Mesenchymal stem cell (in vitro differentiated cells and primary cell): Measurements from ENCODE around the gene IL20RA.

Experiments
- DNase-seq: peaks from one replicate; pipeline ENCODE4 v3.0.0-alpha.2; 2013
- H2AFZ ChIP-seq: one replicate; pipeline ENCODE4 v1.6.1; 2013; ENCODE audit warnings: low read depth, mild to moderate bottlenecking, control low read depth, inconsistent platforms, low read length, moderate library complexity
- H2AK5ac ChIP-seq: 2 replicates; pipeline ENCODE4 v1.6.1; 2013; ENCODE audit warnings: low read length, moderate library complexity, mild to moderate bottlenecking, inconsistent platforms; ENCODE audit not compliant: severe bottlenecking
- H2BK120ac ChIP-seq: one replicate; pipeline ENCODE4 v1.6.1; 2013; ENCODE audit warnings: low read depth, mild to moderate bottlenecking, inconsistent platforms, low read length, moderate library complexity
- H2BK12ac ChIP-seq, 2 experiments: one replicate each; pipeline ENCODE4 v1.6.1; 2013; ENCODE audit warnings: inconsistent platforms in 2 of 2, low read length in 2 of 2, mild to moderate bottlenecking in 2 of 2, moderate library complexity in 2 of 2, control low read depth in 1 of 2
- H2BK15ac ChIP-seq: one replicate; pipeline ENCODE4 v1.6.1; 2013; ENCODE audit warnings: mild to moderate bottlenecking, low read depth, inconsistent platforms; ENCODE audit not compliant: poor library complexity, severe bottlenecking
- H2BK5ac ChIP-seq: 2 replicates; pipeline ENCODE4 v1.6.1; 2013; ENCODE audit warnings: low read depth, mild to moderate bottlenecking, low read length, control low read depth, inconsistent platforms; ENCODE audit not compliant: poor library complexity, severe bottlenecking
- H3K14ac ChIP-seq, 2 experiments: one replicate each; pipeline ENCODE4 v1.6.1; 2013; ENCODE audit warnings: inconsistent platforms in 2 of 2, low read length in 2 of 2, control low read depth in 1 of 2, mild to moderate bottlenecking in 1 of 2, moderate library complexity in 1 of 2
- H3K18ac ChIP-seq, 2 experiments: one replicate each; pipeline ENCODE4 v1.6.1; 2013; ENCODE audit warnings: inconsistent platforms in 2 of 2, low read length in 2 of 2, control low read depth in 1 of 2, low read depth in 1 of 2, mild to moderate bottlenecking in 1 of 2
- H3K23ac ChIP-seq, 2 experiments: one replicate each; pipeline ENCODE4 v1.6.1; 2013; ENCODE audit warnings: inconsistent platforms in 2 of 2, low read length in 2 of 2, mild to moderate bottlenecking in 2 of 2, moderate library complexity in 2 of 2, control low read depth in 1 of 2
- H3K27ac ChIP-seq: 2 replicates; pipeline ENCODE4 v1.5.1; 2013; ENCODE audit warnings: mild to moderate bottlenecking, moderate library complexity, low read length, control low read depth, inconsistent platforms; ENCODE audit not compliant: poor library complexity, severe bottlenecking
- H3K27me3 ChIP-seq, 2 experiments: 2 replicates each; pipeline versions ENCODE4 v1.6.1 to v1.7.0; 2013; ENCODE audit warnings: low read length in 2 of 2, mild to moderate bottlenecking in 2 of 2, moderate library complexity in 2 of 2, control low read depth in 1 of 2, inconsistent platforms in 1 of 2; ENCODE audit not compliant: control insufficient read depth in 1 of 2, insufficient read depth in 1 of 2
- H3K36me3 ChIP-seq, 2 experiments: 2 replicates each; pipeline versions ENCODE4 v1.6.1 to v1.7.0; 2013; ENCODE audit warnings: low read length in 2 of 2, control low read depth in 1 of 2, inconsistent platforms in 1 of 2, low read depth in 1 of 2, mild to moderate bottlenecking in 1 of 2; ENCODE audit not compliant: insufficient read depth in 2 of 2, control insufficient read depth in 1 of 2
- H3K4ac ChIP-seq, 2 experiments: one replicate each; pipeline ENCODE4 v1.6.1; 2013; ENCODE audit warnings: inconsistent platforms in 2 of 2, low read length in 2 of 2, mild to moderate bottlenecking in 2 of 2, moderate library complexity in 2 of 2, control low read depth in 1 of 2, low read depth in 1 of 2
- H3K4me1 ChIP-seq: 2 replicates; pipeline ENCODE4 v1.6.1; 2013; ENCODE audit warnings: low read depth, low read length, control low read depth; ENCODE audit not compliant: control insufficient read depth, insufficient read depth
- H3K4me2 ChIP-seq: 2 replicates; pipeline ENCODE4 v1.6.1; 2013; ENCODE audit warnings: low read length, mild to moderate bottlenecking, inconsistent platforms; ENCODE audit not compliant: poor library complexity, severe bottlenecking
- H3K4me3 ChIP-seq, 2 experiments: 2 replicates each; pipeline versions ENCODE4 v1.5.1 to v1.7.0; 2013; ENCODE audit warnings: low read length in 2 of 2, mild to moderate bottlenecking in 2 of 2, control low read depth in 1 of 2, low read depth in 1 of 2; ENCODE audit not compliant: insufficient read depth in 1 of 2
- H3K79me1 ChIP-seq: replicated peaks from 2 replicates; pipeline ENCODE4 v1.6.1; 2013; ENCODE audit warnings: mild to moderate bottlenecking, control low read depth, low read length, inconsistent platforms; ENCODE audit not compliant: poor library complexity, severe bottlenecking
- H3K9ac ChIP-seq: 2 replicates; pipeline ENCODE4 v1.7.0; 2013; ENCODE audit warnings: mild to moderate bottlenecking, low read length, moderate library complexity
- H3K9me3 ChIP-seq: 2 replicates; pipeline ENCODE4 v1.7.0; 2013; ENCODE audit warnings: mild to moderate bottlenecking, low read length; ENCODE audit not compliant: control insufficient read depth
- H4K8ac ChIP-seq: one replicate; pipeline ENCODE4 v1.6.1; 2013; ENCODE audit warnings: inconsistent platforms, mild to moderate bottlenecking, low read length, moderate library complexity
- H4K91ac ChIP-seq: one replicate; pipeline ENCODE4 v1.6.1; 2013; ENCODE audit warnings: mild to moderate bottlenecking, low read length, inconsistent platforms
- WGBS: methylation state at CpG from one replicate; pipeline ENCODE4 v1.1.7; 2013; ENCODE audit warnings: mixed read lengths; 5-methylcytosine and 5-hydroxymethylcytosine counted together

IL20RA gene

GRCh38 chr6:136984578-136984977, 60.2 kb downstream of the IL20RA start:
- peaks cover 2% of the 10 kb centered on the region for H3K4me1 ChIP-seq
- H3K4me2 ChIP-seq, result no peak overlapping the region
- no peak overlapping the region for H3K27ac ChIP-seq
- H3K4me3 ChIP-seq, result no peak overlapping the region
- H4K8ac ChIP-seq, result no peak overlapping the region
- peaks cover 0 to 3% of the 10 kb centered on the region in 2 experiments for H3K36me3 ChIP-seq
- 97% methylated on average over 2 of the region's 4 CpGs for WGBS
- H3K9ac ChIP-seq, result no peak overlapping the region
- peaks cover 18 to 30% of the 10 kb centered on the region in 2 experiments for H3K27me3 ChIP-seq
- no peak overlapping the region for H2BK120ac ChIP-seq
- DNase-seq, result no peak
- H3K79me1 ChIP-seq, result no peaks in the 10 kb centered on the region
- H2BK15ac ChIP-seq, result no peak overlapping the region
- no peak overlapping the region for H2BK5ac ChIP-seq
- no peak overlapping the region for H4K91ac ChIP-seq
- no peak overlapping the region for H3K18ac ChIP-seq
- no peaks in the 10 kb centered on the region for H3K9me3 ChIP-seq
- H3K4ac ChIP-seq, result no peak overlapping the region
- no peak overlapping the region for H2AFZ ChIP-seq
- H2AK5ac ChIP-seq, result no peak overlapping the region
- no peak overlapping the region for H2BK12ac ChIP-seq
- H3K23ac ChIP-seq, result no peak overlapping the region
- no peak overlapping the region for H3K14ac ChIP-seq

DNA sequence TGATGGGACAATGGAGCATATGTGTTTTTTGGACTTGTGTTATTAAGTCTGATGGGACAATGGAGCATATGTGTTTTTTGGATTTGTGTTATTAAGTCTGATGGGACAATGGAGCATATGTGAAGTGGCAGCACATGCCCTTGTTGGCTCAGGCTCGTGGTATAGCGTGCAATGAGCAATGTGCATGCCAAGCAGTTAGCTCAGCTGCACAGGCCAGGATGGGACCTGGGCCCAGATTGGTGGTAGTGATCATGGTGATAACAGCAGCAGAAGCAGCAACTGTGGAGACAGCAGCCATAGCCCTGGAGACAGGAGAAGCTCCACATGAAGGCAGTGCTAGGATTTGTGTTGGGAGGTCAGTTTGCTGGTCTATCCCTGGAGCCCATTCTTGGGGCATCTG, 61.1 kb downstream of the IL20RA start:
- peak overlapping the region in 1 of 2 experiments; percentile 63 for H2BK12ac ChIP-seq
- 89% methylated on average over 2 of the region's 2 CpGs for WGBS

GRCh38 chr6:136982928-136983327, 61.8 kb downstream of the IL20RA start:
- Histone ChIP-seq H4K8ac (no peak overlapping the region), H3K27ac (no peak overlapping the region), H2AFZ (no peak overlapping the region), H3K23ac (no peak overlapping the region), H3K4ac (no peak overlapping the region), H2BK12ac (no peak overlapping the region), H3K36me3 (peaks cover 0 to 3% of the 10 kb centered on the region in 2 experiments), H4K91ac (no peak overlapping the region), H3K14ac (no peak overlapping the region), H3K9ac (no peak overlapping the region), H3K4me1 (no peaks in the 10 kb centered on the region), H3K4me3 (no peak overlapping the region), H2BK5ac (no peak overlapping the region), H3K79me1 (no peaks in the 10 kb centered on the region), H3K4me2 (no peak overlapping the region), H2BK120ac (no peak overlapping the region), H2BK15ac (no peak overlapping the region), H3K27me3 (peaks cover 5 to 20% of the 10 kb centered on the region in 2 experiments), H3K9me3 (no peaks in the 10 kb centered on the region), H3K18ac (no peak overlapping the region), H2AK5ac (no peak overlapping the region)
- no peak for DNase-seq
- 82% methylated on average over 3 of the region's 4 CpGs for WGBS

More for the DNA sequence above, 61.1 kb downstream of the IL20RA start:
- no peak overlapping the region for H3K27ac ChIP-seq
- H3K18ac ChIP-seq, result no peak overlapping the region
- no peak for DNase-seq
- no peaks in the 10 kb centered on the region for H3K4me1 ChIP-seq
- no peak overlapping the region for H2AFZ ChIP-seq
- H4K8ac ChIP-seq, result peak overlapping the region; percentile 12
- no peaks in the 10 kb centered on the region for H3K79me1 ChIP-seq
- H4K91ac ChIP-seq, result no peak overlapping the region
- no peak overlapping the region for H3K4ac ChIP-seq
- no peak overlapping the region for H2BK5ac ChIP-seq
- H3K4me2 ChIP-seq, result no peak overlapping the region
- H3K27me3 ChIP-seq, result peaks cover 13 to 27% of the 10 kb centered on the region in 2 experiments
- H2BK120ac ChIP-seq, result no peak overlapping the region
- H3K23ac ChIP-seq, result no peak overlapping the region
- H3K4me3 ChIP-seq, result no peak overlapping the region
- no peak overlapping the region for H2BK15ac ChIP-seq
- no peaks in the 10 kb centered on the region for H3K9me3 ChIP-seq
- H2AK5ac ChIP-seq, result no peak overlapping the region
- peaks cover 0 to 3% of the 10 kb centered on the region in 2 experiments for H3K36me3 ChIP-seq
- no peak overlapping the region for H3K9ac ChIP-seq
- peak overlapping the region in 1 of 2 experiments; percentile 95 for H3K14ac ChIP-seq

DNA sequence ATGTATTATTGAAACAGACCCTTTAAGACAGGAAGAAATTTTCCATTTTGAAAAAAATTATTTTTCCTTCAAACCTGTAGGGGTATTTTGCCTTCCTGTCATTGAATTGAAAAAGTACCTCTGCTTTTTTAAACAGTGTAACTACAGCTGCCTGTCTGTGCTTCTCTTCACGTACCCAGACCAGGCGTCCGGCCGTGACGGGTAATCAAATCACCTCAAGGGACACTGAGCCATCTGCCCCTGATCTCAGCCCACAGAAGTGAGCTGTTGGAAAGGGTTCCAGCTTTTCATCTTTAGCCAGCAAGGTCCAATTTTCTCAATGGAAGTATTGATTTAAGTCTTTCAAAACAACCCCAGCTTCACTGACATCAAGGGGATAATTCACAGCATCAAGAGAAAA, 64.7 kb downstream of the IL20RA start:
- Histone ChIP-seq H3K27me3 (peaks cover 4 to 7% of the 10 kb centered on the region in 2 experiments), H3K4me1 (no peaks in the 10 kb centered on the region), H3K4me2 (no peak overlapping the region), H3K23ac (no peak overlapping the region), H2BK12ac (no peak overlapping the region), H3K18ac (no peak overlapping the region), H3K4ac (no peak overlapping the region), H2AK5ac (no peak overlapping the region), H2BK15ac (no peak overlapping the region), H3K9ac (no peak overlapping the region), H3K4me3 (no peak overlapping the region), H4K91ac (no peak overlapping the region), H2AFZ (no peak overlapping the region), H2BK120ac (no peak overlapping the region), H3K36me3 (peaks cover 0 to 3% of the 10 kb centered on the region in 2 experiments), H4K8ac (no peak overlapping the region), H3K79me1 (no peaks in the 10 kb centered on the region), H3K27ac (no peak overlapping the region), H3K9me3 (no peaks in the 10 kb centered on the region), H3K14ac (no peak overlapping the region), H2BK5ac (no peak overlapping the region)
- WGBS, result 91% methylated on average over 5 of the region's 5 CpGs
- DNase-seq, result no peak
